ENCODE data around the gene LIN52.

DNA sequence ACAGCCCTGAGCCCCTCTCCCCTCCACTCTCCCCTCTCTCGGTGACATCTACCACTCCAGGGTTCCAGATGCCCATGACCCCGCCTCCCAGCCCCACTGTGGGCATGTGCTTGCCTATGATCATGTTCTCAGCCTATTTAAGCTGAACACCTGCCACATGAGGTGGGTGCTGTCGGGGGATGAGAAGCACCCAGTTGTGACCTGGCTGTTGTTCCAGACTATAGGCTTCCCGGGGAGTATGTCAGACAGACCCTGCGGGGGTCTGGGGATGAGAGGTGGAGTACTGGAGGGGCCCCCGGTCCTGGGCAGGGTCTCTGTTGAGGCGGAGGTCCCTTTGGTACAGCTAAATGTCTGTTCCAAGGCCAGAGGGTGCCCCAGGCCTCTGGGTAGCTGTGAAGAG, 160.5 kb downstream of the LIN52 start:
- no peak for TF ChIP-seq ZNF367 (CRISPR knock-in tag; IDR thresholded peaks at IDR 0.05; ENCODE audit: borderline replicate concordance)
- no peak for TF ChIP-seq CEBPB (IDR thresholded peaks at IDR 0.05; ENCODE audit: borderline replicate concordance, low read depth, low read length)
- TF ChIP-seq SIN3A (IDR thresholded peaks at IDR 0.05; ENCODE audit: borderline replicate concordance, low read depth, low read length), result no peak
- TF ChIP-seq, protein P1, sequence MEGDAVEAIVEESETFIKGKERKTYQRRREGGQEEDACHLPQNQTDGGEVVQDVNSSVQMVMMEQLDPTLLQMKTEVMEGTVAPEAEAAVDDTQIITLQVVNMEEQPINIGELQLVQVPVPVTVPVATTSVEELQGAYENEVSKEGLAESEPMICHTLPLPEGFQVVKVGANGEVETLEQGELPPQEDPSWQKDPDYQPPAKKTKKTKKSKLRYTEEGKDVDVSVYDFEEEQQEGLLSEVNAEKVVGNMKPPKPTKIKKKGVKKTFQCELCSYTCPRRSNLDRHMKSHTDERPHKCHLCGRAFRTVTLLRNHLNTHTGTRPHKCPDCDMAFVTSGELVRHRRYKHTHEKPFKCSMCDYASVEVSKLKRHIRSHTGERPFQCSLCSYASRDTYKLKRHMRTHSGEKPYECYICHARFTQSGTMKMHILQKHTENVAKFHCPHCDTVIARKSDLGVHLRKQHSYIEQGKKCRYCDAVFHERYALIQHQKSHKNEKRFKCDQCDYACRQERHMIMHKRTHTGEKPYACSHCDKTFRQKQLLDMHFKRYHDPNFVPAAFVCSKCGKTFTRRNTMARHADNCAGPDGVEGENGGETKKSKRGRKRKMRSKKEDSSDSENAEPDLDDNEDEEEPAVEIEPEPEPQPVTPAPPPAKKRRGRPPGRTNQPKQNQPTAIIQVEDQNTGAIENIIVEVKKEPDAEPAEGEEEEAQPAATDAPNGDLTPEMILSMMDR (CRISPR knock-in tag; IDR thresholded peaks at IDR 0.05), result no peak
- TF ChIP-seq, protein P2, sequence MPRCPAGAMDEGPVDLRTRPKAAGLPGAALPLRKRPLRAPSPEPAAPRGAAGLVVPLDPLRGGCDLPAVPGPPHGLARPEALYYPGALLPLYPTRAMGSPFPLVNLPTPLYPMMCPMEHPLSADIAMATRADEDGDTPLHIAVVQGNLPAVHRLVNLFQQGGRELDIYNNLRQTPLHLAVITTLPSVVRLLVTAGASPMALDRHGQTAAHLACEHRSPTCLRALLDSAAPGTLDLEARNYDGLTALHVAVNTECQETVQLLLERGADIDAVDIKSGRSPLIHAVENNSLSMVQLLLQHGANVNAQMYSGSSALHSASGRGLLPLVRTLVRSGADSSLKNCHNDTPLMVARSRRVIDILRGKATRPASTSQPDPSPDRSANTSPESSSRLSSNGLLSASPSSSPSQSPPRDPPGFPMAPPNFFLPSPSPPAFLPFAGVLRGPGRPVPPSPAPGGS (CRISPR knock-in tag; IDR thresholded peaks at IDR 0.05), result no peak

All from HepG2 (cell line).